GM19351 (cell line): ENCODE data around the gene PLXDC2.

ENCODE experiments used
- ATAC-seq: cut with Tn5 transposase; IDR thresholded peaks from one replicate; pipeline ENCODE4 v1.9.1; 2021; ENCODE audit warnings: mild to moderate bottlenecking, moderate library complexity; ENCODE audit not compliant: unreplicated experiment

PLXDC2 gene

DNA sequence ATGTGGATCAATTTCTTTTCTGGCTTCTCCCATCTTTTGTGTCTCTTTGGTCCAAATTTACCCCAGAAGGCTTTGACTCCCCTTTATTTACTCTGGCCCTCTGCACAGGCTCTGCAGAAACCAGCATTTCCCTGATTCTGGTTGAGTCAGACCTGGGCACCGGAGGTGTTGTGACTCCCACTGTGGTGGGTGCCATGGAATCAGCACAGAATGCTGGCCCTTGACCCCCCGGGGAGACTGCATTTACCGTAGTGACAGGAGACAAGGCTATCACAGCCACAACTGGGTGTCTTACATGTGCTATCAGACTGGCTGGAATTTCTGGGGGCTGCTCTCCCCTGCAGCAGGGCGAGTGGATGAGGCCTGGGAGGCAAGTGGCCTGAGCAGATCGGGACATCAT, 37.6 kb downstream of the PLXDC2 start:
- no peak for ATAC-seq

GRCh38 chr10:19857876-19858275, 41.6 kb downstream of the PLXDC2 start:
- ATAC-seq, result no peak

GRCh38 chr10:19860107-19860506, 43.9 kb downstream of the PLXDC2 start:
- ATAC-seq, result no peak

- ATAC-seq, result no peak
These were observed 46.7 kb downstream of the PLXDC2 start for GRCh38 chr10:19862811-19863515.

GRCh38 chr10:19865676-19866075, 49.4 kb downstream of the PLXDC2 start:
- ATAC-seq, result no peak

DNA sequence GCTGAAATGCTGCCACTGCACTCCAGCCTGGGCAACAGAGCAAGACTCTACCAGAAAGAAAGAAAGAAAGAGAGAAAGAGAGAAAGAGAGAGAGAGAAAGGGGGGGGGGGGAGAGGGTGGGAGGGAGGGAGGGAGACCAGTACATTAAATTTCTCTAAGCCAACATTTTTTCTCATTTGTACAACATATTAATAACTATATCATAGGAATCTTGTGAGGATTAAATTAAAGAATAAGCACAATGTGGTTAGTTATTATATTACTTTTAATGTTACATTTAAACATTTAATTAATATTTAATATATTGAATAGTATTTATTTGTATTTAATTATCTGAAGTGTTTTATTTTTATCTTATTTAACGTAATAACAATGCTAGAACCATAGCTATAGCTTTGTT, 53.1 kb downstream of the PLXDC2 start:
- ATAC-seq, result no peak

GRCh38 chr10:19872504-19873271, 56.5 kb downstream of the PLXDC2 start:
- no peak for ATAC-seq

DNA sequence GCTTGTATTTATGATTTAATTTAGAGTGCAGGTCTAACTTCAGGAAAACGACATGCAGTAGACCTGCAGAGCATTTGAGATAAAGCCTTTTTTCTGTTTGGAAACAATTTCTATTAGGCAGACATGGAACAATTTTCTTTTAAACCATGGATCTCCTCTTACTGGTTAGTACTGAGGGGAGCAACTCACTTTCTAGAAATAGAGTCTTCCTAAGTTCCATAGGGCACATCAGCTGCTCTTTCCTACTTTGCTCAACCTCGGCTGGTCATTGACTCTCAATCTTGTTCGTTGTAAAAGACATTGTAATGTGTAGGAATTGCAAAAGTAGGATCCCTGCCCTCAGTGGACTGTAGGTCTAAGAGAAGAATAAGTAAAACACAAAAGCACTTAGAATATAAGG, 58.0 kb downstream of the PLXDC2 start:
- ATAC-seq, result no peak

DNA sequence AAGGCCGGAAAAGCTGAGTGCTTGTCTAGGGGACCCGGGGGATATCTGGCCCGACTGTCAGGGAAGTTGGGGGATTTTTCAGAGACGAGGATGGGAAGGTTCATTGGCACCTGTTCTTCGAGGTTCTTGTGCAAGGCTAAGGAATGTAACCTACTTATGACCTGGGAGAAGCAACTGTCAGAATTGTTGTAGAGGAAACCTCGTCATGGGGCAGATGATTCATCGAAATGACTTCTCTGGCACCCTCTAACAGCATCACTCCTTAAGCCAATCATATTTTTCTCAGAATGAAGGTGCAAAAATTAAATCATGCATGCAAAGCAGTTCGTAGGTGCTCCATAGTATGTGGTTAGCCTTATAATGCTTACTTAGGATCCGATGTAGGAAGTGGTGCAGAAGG, 58.6 kb downstream of the PLXDC2 start:
- no peak for ATAC-seq

- ATAC-seq, result no peak
These were observed 60.3 kb downstream of the PLXDC2 start for GRCh38 chr10:19876570-19876969.

DNA sequence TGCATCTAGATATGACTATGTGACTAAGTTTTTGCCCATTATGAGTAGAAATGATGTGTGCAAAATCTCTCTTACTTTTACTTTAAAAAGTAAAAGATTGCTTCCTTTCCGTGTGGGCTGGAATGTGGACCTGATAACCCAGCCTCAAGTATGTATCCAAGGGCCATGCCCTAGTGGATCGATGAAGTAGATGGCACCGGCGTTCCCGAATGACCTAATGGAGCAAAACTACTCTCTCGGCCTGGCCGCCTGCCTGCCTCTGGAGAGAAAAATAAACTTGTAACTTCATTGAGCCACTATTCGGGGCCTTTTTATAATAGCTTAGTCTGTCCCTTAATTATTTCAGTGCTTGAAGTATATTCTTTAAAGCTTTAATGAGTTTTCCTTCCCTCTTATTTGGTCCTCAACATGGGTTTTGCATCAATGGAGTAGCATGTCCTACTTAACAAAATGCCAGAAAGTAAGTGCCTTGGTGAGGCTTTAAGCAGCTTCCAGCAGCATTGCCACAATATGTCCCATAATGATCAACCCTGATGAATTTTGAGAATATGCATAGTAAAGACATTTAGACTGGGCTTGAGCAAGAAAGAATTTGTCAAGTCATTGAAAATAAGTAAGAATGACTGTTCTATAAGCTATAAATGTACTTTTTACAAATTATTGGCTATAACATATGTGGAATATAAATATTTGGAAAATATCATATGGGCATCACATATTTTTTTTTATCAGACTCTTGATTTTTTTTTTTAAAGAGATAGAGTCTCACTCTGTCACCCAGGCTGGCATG, 61.4 kb downstream of the PLXDC2 start:
- ATAC-seq, result no peak

- no peak for ATAC-seq
These were observed 66.4 kb downstream of the PLXDC2 start for GRCh38 chr10:19882621-19883020.

DNA sequence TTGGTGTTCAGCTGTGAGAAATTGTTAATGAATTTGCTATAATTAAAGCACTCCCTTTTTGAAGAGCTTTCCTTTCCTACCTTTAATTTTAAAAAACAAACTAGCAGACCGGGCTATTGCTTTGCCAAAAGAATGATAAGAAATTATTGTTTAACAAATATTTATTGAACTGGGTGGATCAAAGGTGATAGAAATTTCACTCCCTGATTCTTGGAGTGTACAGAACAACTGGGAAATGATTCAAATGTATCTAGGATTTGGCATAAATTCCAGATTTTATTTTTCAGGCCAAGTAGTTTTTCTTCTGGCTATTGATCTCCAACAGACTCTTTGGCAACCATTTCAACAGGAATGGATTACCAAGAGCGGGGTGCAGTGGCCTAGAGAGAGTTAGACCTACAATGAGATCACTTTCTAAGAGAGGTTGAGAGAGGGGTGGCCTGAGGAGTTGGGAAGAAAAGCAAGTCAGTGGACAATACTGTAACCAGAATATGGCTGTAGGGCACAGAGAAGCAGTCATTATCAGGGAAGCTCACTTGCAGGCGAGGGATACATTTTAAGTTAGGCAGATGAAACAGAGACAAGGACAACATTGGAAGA, 71.9 kb downstream of the PLXDC2 start:
- ATAC-seq, result no peak

GRCh38 chr10:19889256-19889655, 73.0 kb downstream of the PLXDC2 start:
- ATAC-seq, result no peak

- no peak for ATAC-seq
These were observed 75.2 kb downstream of the PLXDC2 start for GRCh38 chr10:19891429-19891828.

- no peak for ATAC-seq
These were observed 76.0 kb downstream of the PLXDC2 start for GRCh38 chr10:19892270-19892669.

DNA sequence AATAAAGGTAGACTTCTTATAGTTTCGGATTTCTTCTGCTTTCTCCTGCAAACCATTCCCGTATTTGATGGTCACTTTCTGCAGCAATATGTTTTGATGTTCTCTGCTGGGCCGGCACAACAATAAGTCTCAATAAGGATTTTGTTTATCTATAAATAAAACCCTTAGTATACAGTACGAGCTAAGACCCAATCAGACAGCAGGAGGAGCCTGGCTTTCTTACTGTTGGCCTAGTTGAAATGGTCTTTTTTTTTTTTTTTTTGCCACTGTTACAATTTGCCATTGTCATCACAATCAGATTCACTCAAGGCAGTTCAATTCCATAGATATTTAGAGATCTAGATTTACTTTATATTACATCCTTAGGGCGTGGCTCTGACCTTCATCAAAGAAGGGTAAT, 76.4 kb downstream of the PLXDC2 start:
- ATAC-seq, result no peak

DNA sequence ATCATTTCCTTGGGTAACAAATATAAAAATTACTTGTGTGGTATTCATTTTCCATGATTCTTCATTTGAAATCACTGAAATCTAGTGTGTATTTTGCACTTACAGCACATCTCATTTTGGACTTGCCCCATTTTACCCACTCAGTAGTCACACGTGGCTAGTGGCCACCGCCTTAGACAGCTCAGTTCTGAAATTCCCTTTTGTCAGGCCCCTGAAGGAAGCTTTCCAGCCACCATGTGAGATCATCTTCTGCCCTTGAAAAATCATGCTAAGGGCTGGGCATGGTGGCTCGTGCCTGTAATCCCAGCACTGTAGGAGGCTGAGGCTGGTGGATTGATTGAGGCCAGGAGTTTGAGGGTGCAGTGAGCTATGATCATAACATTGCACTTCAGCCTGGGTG, 79.3 kb downstream of the PLXDC2 start:
- ATAC-seq, result no peak

DNA sequence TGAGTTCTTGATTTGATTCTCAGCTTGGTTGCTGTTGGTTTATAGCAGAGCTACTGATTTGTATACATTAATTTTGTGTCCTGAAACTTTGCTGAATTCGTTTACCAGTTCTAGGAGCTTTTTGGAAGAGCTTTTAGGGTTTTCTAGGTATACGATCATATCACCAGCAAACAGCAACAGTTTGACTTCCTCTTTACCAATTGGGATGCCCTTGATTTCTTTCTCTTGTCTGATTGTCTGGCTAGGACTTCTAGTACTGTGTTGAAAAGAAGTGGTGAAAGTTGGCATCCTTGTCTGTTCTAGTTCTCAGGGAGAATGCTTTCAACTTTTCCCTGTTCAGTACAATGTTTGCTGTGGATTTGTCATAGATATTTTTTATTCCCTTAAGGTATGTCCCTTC, 86.2 kb downstream of the PLXDC2 start:
- no peak for ATAC-seq

DNA sequence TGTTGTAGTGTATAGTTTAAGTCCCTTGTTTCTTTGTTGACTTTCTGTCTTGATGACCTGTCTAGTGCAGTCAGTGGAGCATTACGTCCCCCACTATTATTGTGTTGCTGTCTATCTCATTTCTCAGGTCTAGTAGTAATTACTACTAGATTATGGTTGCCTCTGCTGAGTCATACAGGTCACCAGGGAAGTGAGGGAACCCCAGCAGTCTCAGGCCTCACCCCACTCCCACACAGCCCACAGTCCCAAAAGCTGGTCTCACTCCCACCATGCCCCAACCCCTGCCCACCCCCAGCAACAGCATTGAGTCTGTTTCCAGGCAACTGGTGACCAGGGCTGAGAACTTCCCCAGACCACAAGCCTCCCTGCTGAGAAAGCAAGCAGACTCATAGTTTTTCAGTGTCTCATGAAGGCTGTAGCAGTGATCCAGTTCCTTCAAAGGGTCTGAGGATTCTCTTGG, 88.0 kb downstream of the PLXDC2 start:
- no peak for ATAC-seq

DNA sequence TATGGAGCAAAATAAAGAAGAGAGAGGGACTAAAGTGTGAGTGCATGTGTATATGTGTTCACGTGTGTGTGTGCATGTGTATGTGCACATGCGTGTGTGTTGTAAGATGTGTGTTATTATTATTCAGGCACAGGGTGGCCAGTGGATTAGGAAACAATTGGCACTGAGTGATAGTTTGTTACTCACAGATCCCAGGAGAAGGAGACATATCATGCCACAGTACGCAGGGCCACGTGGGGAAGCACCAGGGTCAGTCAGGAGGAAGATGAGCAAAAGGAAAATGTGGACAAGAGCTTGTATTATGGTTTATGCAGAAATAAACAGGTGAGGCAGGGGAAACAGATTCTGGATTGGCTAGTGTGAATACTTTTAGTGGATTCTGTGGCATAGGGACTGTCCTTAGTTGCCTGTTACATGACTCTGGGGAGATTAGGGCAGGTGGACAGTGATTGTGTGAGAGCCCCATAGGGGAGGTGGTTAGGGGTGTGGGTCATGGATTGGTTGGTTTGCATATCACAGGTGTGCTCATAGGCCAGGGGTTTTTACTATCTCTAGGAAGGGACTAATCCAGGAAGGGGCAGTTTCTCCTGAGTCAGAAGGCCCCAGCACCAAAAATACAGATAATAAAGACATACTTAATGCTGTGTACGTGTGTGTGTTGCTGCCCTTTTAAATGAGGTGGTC, 90.0 kb downstream of the PLXDC2 start:
- ATAC-seq, result no peak
